ENCODE data around the gene ASTN2. TPM values are rescaled to one million over a fixed set of nuclear protein-coding genes. Genes with fewer than 3 reads are reported as not detected.

ASTN2 gene
- total and polyA plus RNA-seq, 9 donors, result 1.8 to 6.4 (median 3.2) TPM

DNA sequence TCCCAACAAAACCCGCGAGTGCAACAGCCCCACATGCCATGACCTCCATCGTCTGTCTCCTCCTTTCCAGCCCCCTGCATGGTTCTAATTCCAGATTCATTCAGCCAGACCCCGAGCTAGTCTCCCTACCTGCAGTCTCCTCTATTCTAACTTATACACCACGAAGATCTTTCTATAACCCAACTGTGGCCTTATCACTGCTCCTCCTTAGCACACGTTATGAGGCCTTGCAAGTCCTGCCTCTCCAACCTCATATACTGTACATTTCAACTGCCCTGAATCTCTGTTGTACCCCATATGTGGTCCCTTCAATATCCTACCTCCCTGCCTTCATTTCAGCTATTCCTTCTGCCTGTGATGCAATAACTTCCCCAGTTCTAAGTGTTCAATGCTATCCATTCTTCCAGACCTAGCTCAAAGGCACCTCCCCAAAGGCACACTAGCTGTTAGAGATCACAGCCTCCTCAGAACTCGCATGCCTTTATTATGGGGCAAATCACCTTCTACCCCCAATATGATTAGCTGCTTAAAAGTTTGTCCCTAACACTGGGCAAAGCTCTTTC is 942.8 kb downstream of the ASTN2 start:
- no peak for DNase-seq
- no peaks in the 10 kb centered on the region for H3K36me3 ChIP-seq
- no peak overlapping the region for H3K4me3 ChIP-seq
- intact Hi-C loops (cut with DNase I), result loop anchor here in 2 of 4 donors (10.0 kb wide), 1 partner anchor 317 kb away; the partner anchor contains the start of gene PAPPA (in 2 of the 2)
- peaks cover 8% of the 10 kb centered on the region for H3K4me1 ChIP-seq (ENCODE audit: insufficient read depth)
- H3K27ac ChIP-seq, result peak overlapping the region in 1 of 2 donors; percentile 63
- 58 to 66% (median 61%) methylated on average over 7 of the region's 7 CpGs for WGBS, 3 donors
- no peaks in the 10 kb centered on the region for H3K9me3 ChIP-seq
- no peaks in the 10 kb centered on the region for H3K27me3 ChIP-seq
- TF ChIP-seq POLR2A (IDR thresholded peaks at IDR 0.05), result no peak
- no peak for TF ChIP-seq EP300 (IDR thresholded peaks at IDR 0.05)
- TF ChIP-seq, protein P1, sequence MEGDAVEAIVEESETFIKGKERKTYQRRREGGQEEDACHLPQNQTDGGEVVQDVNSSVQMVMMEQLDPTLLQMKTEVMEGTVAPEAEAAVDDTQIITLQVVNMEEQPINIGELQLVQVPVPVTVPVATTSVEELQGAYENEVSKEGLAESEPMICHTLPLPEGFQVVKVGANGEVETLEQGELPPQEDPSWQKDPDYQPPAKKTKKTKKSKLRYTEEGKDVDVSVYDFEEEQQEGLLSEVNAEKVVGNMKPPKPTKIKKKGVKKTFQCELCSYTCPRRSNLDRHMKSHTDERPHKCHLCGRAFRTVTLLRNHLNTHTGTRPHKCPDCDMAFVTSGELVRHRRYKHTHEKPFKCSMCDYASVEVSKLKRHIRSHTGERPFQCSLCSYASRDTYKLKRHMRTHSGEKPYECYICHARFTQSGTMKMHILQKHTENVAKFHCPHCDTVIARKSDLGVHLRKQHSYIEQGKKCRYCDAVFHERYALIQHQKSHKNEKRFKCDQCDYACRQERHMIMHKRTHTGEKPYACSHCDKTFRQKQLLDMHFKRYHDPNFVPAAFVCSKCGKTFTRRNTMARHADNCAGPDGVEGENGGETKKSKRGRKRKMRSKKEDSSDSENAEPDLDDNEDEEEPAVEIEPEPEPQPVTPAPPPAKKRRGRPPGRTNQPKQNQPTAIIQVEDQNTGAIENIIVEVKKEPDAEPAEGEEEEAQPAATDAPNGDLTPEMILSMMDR (IDR thresholded peaks at IDR 0.05), result no peak

DNA sequence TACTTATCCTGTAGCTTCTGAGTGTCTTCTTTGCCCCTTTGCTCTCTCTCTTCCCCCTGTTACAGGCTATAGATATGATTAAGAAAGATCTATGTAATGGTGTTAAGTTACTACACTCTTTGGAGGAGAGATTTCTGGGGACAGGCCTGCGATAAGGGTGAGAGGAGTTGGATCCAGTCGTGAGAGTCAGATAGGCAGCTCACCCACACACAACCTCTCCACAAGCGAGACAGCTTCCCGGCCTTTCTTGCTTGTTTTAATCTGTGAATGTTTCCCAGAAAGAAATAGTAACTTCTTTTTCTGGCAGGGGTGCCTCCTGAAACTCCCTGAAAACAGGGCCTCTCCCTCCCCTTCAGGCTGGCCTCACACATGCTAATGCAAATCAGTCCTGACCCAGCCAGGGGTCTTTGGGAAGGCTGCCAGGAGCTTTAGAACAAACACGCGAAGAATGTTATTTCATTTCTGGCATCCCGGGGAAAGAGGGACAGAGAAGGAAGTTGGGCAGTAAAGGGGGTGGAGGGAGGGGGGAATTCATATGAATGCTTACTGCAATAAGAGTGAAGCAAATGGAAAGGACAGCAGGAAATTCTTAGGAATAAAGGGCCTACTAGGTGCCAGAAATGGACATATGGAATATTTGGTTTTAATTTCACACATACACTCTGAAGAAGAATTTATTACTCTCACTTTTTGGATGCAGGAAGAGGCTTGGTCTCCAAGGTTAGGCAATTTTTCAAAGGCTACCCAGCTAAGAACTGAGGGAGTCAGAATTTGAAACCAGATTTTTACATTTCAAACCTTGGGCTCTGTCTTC is 943.6 kb downstream of the ASTN2 start:
- peak overlapping the region in 1 of 2 donors; percentile 63 for H3K27ac ChIP-seq
- H3K4me1 ChIP-seq (ENCODE audit: insufficient read depth), result peaks cover 6% of the 10 kb centered on the region
- peak; percentile 71 to 88 (median 86) for DNase-seq
- no peaks in the 10 kb centered on the region for H3K27me3 ChIP-seq
- H3K36me3 ChIP-seq, result no peaks in the 10 kb centered on the region
- no peak overlapping the region for H3K4me3 ChIP-seq
- TF ChIP-seq, protein P1 (IDR thresholded peaks at IDR 0.05), result no peak
- TF ChIP-seq EP300 (IDR thresholded peaks at IDR 0.05), result no peak
- intact Hi-C loops (cut with DNase I), result loop anchor here in 2 of 4 donors (10.0 kb wide), 1 partner anchor 316 kb away; the partner anchor contains the start of gene PAPPA (in 2 of the 2)
- H3K9me3 ChIP-seq, result no peaks in the 10 kb centered on the region
- WGBS, 3 donors, result 2 to 6% (median 4%) methylated on average over 7 of the region's 7 CpGs

DNA sequence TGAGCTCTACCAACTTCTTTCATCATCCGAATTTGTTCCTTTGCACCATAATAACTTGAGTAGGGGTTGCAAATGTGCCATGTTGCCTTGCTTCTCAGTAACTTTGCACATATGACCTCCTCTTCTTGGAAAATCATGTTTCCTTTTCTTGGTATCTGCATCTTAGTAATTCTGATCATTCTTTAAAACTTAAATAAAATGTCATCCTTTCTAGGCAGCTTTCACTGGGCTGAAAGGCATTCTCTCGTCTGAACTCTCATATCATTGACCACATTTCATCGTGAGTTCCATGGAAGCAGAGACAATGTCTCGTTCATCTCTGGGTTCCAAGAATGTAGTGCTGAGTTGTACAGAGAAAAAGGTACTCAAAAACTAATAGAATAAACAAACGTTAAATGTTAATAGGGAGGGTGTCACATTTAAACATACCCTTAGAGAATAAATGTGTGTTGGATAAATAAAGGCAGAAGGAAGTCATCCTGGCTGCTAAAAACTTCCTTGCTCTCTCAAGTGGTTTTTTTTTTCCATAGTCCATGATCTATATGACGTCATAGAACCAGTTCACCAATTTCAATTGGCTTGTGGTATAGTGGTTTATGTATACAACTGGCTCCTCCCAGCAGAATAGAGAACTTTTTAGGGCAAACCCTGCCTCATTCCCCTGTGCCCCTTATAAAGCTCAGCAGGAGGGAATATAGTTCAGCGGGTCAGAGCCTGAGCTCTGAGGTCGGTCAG is 945.9 kb downstream of the ASTN2 start:
- intact Hi-C loops (cut with DNase I), result no loop called here
- no peak overlapping the region for H3K4me3 ChIP-seq
- H3K27ac ChIP-seq, result no peak overlapping the region
- peaks cover 10% of the 10 kb centered on the region for H3K4me1 ChIP-seq (ENCODE audit: insufficient read depth)
- H3K36me3 ChIP-seq, result no peaks in the 10 kb centered on the region
- no peaks in the 10 kb centered on the region for H3K9me3 ChIP-seq
- H3K27me3 ChIP-seq, result no peaks in the 10 kb centered on the region
- no peak for DNase-seq
- TF ChIP-seq, protein P1 (IDR thresholded peaks at IDR 0.05), result no peak
- TF ChIP-seq POLR2A (IDR thresholded peaks at IDR 0.05), result no peak
- TF ChIP-seq EP300 (IDR thresholded peaks at IDR 0.05), result no peak
- 88 to 92% (median 89%) methylated on average over 8 of the region's 8 CpGs for WGBS, 3 donors

DNA sequence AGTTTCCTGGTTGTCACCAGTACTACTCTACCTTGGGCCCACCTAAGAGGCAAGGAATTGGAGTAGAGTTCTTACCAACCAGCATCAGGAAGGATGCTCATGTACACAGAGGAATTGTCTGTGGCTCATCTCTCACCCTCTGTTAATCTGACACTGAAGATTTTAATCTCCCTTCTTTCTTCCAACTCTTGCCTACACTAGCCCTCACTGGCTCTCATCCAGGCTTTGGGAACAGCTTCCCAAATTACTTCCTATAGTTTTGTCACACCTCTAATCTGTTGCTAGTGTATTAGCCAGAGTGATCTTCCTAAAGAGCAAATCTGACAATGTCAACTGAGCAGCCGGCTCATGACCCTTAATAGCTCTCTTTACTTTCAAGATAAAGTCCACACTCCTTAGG is 946.5 kb downstream of the ASTN2 start:
- WGBS, 3 donors, result 93 to 98% (median 94%) methylated on average over 1 of the region's 1 CpG
- no peak for DNase-seq
- no peaks in the 10 kb centered on the region for H3K27me3 ChIP-seq
- intact Hi-C loops (cut with DNase I), result no loop called here
- no peak overlapping the region for H3K4me3 ChIP-seq
- H3K9me3 ChIP-seq, result no peaks in the 10 kb centered on the region
- H3K36me3 ChIP-seq, result no peaks in the 10 kb centered on the region
- peaks cover 10% of the 10 kb centered on the region for H3K4me1 ChIP-seq (ENCODE audit: insufficient read depth)
- H3K27ac ChIP-seq, result no peak overlapping the region
- TF ChIP-seq EP300 (IDR thresholded peaks at IDR 0.05) (no peak), POLR2A (IDR thresholded peaks at IDR 0.05) (no peak)
- TF ChIP-seq, protein P1 (IDR thresholded peaks at IDR 0.05), result no peak
